Mononuclear cell (primary cell): ENCODE measurements around the gene MRC1. TPM values are rescaled to one million over a fixed set of nuclear protein-coding genes. Genes with fewer than 3 reads are reported as not detected.
"Not testable (repeated sequence)": the region's sequence is repeated elsewhere in the genome, so short reads cannot be mapped to it uniquely, and the experiment has no call there.

Source experiments
- H3K27me3 ChIP-seq: 2 replicates; pipeline ENCODE4 v1.6.0; 2011; ENCODE audit warnings: low read length, control low read depth; ENCODE audit not compliant: insufficient read depth
- H3K4me1 ChIP-seq: 2 replicates; pipeline ENCODE4 v1.5.1; 2011; ENCODE audit warnings: mild to moderate bottlenecking, low read length, control low read depth; ENCODE audit not compliant: insufficient read depth
- H3K4me3 ChIP-seq: 2 replicates; pipeline ENCODE4 v1.5.1; 2011; ENCODE audit warnings: mild to moderate bottlenecking, low read length, moderate library complexity
- H3K9me3 ChIP-seq: 2 replicates; pipeline ENCODE4 v1.5.1; 2011; ENCODE audit warnings: low read depth, mild to moderate bottlenecking, control low read depth, low read length
- total RNA-seq: library from RNA; depleted of rRNA; stranded (reverse); fragments of >200 nt; gene quantifications from one replicate; pipeline ENCODE4 v1.2.3, GENCODE V29; 2012

MRC1 gene
- total RNA-seq, 1 donor, result 0.21 TPM

- no peaks in the 10 kb centered on the region for H3K27me3 ChIP-seq
- no peaks in the 10 kb centered on the region for H3K9me3 ChIP-seq
- H3K4me3 ChIP-seq, result no peak overlapping the region
- no peaks in the 10 kb centered on the region for H3K4me1 ChIP-seq
These were observed 112.2 kb downstream of the MRC1 start for GRCh38 chr10:17921378-17921777.

- Histone ChIP-seq H3K4me3 (no peak overlapping the region), H3K4me1 (no peaks in the 10 kb centered on the region), H3K9me3 (no peaks in the 10 kb centered on the region), H3K27me3 (no peaks in the 10 kb centered on the region)
These were observed 114.6 kb downstream of the MRC1 start for GRCh38 chr10:17923728-17924127.

GRCh38 chr10:17943033-17943745, 134.0 kb downstream of the MRC1 start:
- no peaks in the 10 kb centered on the region for H3K9me3 ChIP-seq
- H3K4me1 ChIP-seq, result no peaks in the 10 kb centered on the region
- H3K4me3 ChIP-seq, result no peak overlapping the region
- no peaks in the 10 kb centered on the region for H3K27me3 ChIP-seq

- not testable (repeated sequence) for H3K27me3 ChIP-seq, H3K4me3 ChIP-seq, H3K4me1 ChIP-seq, H3K9me3 ChIP-seq
These were observed 141.1 kb downstream of the MRC1 start for GRCh38 chr10:17950269-17950668.

GRCh38 chr10:17950726-17951125, 141.6 kb downstream of the MRC1 start:
- H3K9me3 ChIP-seq, result no peaks in the 10 kb centered on the region
- H3K4me3 ChIP-seq, result no peak overlapping the region
- no peaks in the 10 kb centered on the region for H3K27me3 ChIP-seq
- H3K4me1 ChIP-seq, result no peaks in the 10 kb centered on the region

- no peak within 1 kb of the TSS for H3K4me3 ChIP-seq
- H3K27me3 ChIP-seq, result no peaks in the 10 kb centered on the region
- H3K4me1 ChIP-seq, result no peaks in the 10 kb centered on the region
- H3K9me3 ChIP-seq, result no peaks in the 10 kb centered on the region
These were observed 142.8 kb downstream of the MRC1 start, which contains the start of gene SLC39A12 for GRCh38 chr10:17951868-17952371. TSS of gene SLC39A12 (plus strand) at chr10:17951918. CDS start at chr10:17953277, 1,359 bp downstream.

GRCh38 chr10:17954372-17954771, 145.2 kb downstream of the MRC1 start:
- H3K9me3 ChIP-seq, H3K4me1 ChIP-seq, H3K4me3 ChIP-seq, H3K27me3 ChIP-seq: not testable (repeated sequence)

- no peaks in the 10 kb centered on the region for H3K4me1 ChIP-seq
- H3K9me3 ChIP-seq, result no peaks in the 10 kb centered on the region
- H3K27me3 ChIP-seq, result no peaks in the 10 kb centered on the region
- no peak overlapping the region for H3K4me3 ChIP-seq
These were observed 145.7 kb downstream of the MRC1 start for GRCh38 chr10:17954861-17955260.

- no peaks in the 10 kb centered on the region for H3K27me3 ChIP-seq
- H3K4me1 ChIP-seq, result no peaks in the 10 kb centered on the region
- H3K4me3 ChIP-seq, result no peak overlapping the region
- no peaks in the 10 kb centered on the region for H3K9me3 ChIP-seq
These were observed 148.9 kb downstream of the MRC1 start for GRCh38 chr10:17958049-17958448.

- Histone ChIP-seq H3K9me3 (no peaks in the 10 kb centered on the region), H3K27me3 (no peaks in the 10 kb centered on the region), H3K4me3 (no peak overlapping the region), H3K4me1 (no peaks in the 10 kb centered on the region)
These were observed 150.7 kb downstream of the MRC1 start for GRCh38 chr10:17959870-17960269.

Other genes starting within 250 kb of the MRC1 start
- 0.84 TPM for gene HACD1, start 192.0 kb upstream of the MRC1 start, total RNA-seq
- gene STAM, start 165.2 kb upstream of the MRC1 start, total RNA-seq, result 51.2 TPM
- gene TMEM236, start 57.1 kb upstream of the MRC1 start, total RNA-seq, result under 0.01 TPM
- gene SLC39A12, start 142.6 kb downstream of the MRC1 start, total RNA-seq, result not detected